NCI-H187 treated with DMSO at 0.1 percent for 48 hours (cell line): ENCODE data around the gene PDE6A.

ENCODE experiments used
- DNase-seq: peaks from one replicate; lab custom pipeline; 2025; lab: John Stamatoyannopoulos, UW

Gene PDE6A

GRCh38 chr5:149836451-149837139 is 108.0 kb downstream of the PDE6A start:
- DNase-seq = no peak

GRCh38 chr5:149834246-149834855 is 110.2 kb downstream of the PDE6A start:
- no peak for DNase-seq

GRCh38 chr5:149833116-149833827 is 111.3 kb downstream of the PDE6A start:
- DNase-seq = no peak

GRCh38 chr5:149832636-149833035 is 112.0 kb downstream of the PDE6A start:
- no peak for DNase-seq

DNA sequence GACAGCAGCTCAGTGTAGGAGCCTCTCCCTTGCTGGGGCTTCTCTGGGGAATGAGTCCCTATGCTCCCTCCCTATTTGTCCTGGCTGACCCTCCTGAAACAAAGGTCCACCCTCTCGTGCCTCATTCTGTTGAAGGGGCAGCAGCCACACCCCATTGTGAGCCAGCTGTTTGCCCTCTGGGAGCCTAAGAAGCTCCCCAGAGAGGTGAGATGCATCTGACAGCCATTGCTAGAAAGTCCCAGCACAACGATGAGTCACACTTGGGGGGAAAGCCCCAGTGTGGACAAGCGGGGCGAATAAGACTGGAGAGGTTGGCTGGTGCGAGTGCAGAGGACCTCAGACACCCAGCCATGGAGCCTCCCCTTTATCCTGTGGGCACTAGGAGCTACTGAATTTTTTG is 113.1 kb downstream of the PDE6A start:
- DNase-seq = no peak

DNA sequence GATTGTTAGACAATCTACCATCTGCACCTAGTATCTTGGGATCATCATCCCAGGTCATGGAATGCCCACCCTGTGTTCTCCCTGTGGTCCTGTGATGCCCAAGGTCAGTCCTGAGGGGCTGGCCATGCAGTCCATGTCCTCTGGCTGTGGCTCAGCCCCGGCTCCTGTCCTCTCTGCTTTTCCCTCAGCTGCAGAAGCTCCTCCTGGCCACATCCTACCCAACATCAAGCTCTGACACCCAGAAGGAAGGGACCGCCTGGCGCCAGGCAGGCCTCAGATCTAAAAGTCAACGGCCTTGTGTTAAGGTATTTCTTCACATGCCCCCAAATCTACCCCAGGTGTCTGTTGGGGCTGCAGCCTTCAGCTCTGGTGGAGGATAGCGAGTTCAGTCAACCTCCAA is 114.0 kb downstream of the PDE6A start:
- DNase-seq = no peak

DNA sequence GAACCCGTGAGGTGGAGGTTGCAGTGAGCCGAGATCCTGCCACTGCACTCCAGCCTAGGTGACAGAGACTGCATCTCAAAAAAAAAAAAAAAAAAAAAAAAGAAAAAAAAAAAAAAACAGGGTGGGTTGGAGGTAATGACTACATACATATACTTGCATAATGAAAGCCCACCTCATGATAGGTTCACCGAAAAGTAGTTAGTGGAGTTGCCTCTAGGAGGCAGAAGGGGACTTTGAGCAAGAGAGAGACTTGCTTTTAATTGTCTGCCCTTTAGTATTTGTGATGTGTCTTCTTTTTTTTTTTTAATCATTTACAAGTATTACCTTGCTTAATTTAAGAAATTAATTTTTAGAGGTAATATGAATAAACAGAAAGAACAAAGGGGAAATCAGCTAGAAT is 114.6 kb downstream of the PDE6A start:
- no peak for DNase-seq

DNA sequence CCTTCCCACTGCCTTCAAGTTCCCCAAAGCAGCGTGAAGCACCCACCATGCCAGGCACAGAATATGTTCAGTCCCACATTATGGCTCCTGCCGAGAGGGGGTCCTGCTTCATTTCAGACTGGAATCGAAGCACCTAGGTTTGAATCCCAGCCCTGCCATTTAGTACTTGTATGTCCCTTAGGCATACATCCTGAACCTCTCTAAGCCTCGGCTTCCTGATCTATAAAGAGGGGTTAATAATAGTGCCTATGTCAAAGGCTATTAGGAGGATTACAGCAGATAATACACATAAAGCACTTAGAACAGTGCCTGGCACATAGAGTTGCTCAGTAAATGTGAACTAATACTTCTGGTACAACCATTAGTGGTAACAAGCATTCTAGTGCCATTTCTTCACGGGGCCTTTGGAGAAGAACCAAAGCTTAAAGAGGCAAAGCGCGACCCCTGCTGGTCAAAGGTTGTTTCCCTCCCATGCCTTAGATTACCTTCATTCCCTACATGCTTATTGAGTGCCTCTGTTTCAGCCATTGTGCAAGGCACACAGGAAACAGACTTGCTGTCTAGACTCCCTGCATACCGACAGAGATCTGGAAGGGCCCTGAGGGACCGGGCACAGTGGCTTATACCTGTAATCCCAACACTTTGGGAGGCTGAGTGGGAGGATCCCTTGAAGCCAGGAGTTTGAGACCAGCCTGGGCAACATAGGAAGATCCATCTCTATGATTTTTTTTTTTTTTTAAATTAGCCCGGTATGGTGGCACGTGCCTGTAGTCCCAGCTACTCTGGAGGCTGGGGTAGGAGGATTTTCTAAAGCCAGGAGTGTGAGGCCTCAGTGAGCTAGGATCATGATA is 116.2 kb downstream of the PDE6A start:
- DNase-seq = peak; percentile 34

DNA sequence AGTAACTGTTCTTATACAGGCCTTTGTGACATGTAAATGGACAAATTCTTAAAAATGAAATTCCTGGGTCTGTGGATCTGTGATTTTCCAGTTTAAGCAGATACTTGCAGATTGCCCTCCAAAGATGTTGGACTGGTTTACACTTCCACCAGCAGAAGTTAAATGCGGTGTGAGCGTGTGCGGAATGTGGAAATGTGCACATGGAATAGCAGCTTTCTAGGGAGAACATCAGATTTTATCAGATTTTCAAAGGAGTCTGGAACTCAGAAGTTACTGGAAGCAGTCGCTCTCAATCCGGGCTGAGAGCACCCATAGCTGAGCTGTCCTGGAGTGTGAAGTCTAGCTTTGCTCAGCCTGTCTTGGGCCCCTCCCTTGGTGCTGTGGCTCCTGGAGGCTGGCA is 117.0 kb downstream of the PDE6A start:
- DNase-seq = no peak

GRCh38 chr5:149827086-149827485 is 117.5 kb downstream of the PDE6A start:
- no peak for DNase-seq

- no peak for DNase-seq
Observed at GRCh38 chr5:149826574-149826973, 118.0 kb downstream of the PDE6A start.

- no peak for DNase-seq
Observed at GRCh38 chr5:149824846-149825245, 119.7 kb downstream of the PDE6A start.

- DNase-seq = no peak
Observed at GRCh38 chr5:149824120-149824519, 120.5 kb downstream of the PDE6A start.

GRCh38 chr5:149823375-149823774 is 121.2 kb downstream of the PDE6A start:
- DNase-seq = no peak

- no peak for DNase-seq
Observed at GRCh38 chr5:149822301-149822700, 122.3 kb downstream of the PDE6A start.

GRCh38 chr5:149820536-149821510 is 123.8 kb downstream of the PDE6A start:
- DNase-seq = no peak

DNA sequence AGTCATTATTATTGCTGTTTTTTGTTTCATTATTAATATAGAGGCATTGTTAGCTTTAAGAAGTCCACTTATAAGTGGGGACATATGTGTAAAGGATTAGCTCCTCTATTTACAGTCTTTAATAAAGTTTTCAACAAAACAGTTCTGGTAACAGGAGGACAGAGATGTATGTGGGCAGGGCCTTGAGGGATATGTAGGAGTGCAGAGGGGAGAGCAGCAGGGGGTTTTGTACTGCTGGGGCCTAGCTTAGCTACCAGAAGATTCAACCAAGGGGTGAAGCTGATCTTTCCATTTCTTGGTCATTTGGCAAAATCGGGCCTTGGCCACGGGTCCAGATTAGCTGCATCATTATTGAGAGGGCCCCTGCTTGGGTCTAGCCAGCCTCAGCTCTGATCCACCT is 124.6 kb downstream of the PDE6A start:
- DNase-seq = no peak

DNA sequence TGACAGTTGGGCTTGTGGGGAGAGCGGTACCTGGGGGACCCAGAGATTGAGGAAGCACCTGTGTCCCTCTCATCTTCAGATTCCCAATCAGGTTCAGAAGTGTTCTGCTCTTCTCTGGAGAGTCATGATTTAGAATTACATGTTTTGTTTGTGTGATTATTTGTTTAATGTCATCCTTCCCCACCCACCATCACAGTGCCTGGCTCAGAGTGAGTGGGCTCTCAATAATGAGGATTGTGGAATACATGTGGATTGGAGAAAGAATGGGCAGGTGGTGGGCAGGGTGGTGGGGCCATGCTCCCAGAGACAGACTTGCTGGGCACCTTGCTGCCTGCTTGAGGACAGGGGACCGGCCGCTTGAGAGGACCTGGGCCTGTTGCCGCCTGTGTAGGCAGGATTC is 126.5 kb downstream of the PDE6A start:
- DNase-seq = no peak

DNA sequence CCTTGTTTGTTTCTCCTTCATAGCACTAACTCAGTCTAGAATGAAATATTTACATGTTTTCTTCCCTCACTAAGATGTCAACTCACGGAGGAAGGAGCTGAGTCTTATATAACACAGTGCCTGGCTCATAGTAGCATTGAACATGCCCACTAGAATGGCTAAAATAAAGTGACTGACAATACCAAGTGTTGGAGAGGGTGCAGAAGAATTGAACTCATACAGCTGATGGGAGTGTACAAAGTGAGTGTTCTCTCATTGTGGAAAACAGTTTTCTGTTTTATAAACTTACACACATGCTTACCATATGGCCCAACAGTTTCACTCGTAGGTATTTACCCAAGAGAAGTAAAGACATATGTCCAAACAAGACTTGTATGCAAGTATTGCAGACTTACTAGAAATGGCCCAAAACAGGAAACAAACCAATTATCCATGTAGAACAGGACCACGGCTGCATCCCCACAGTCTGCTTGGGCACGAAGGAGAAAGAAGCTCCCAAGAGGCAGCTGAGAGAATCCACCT is 127.0 kb downstream of the PDE6A start:
- DNase-seq = no peak

GRCh38 chr5:149816661-149817060 is 127.9 kb downstream of the PDE6A start:
- no peak for DNase-seq

DNA sequence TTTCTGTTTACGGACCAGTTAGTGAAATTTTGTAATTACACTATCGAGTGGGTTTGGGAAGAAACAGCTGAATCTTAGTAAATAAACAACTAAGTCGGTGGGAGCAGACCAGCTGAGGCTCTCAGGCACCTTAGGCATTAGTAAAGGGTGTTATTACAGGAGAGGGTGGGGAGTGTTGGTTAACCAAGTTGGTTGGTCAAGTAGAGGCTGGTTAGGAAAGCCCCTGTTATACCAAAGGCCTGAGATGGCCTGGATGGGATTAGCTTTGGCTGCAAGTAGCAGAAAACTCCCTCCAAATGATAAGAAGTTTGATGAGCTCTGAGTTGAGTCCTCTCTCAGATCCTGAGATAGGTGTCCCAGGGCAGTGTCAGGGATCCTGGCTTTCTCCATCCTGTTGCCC is 133.1 kb downstream of the PDE6A start:
- no peak for DNase-seq
